ENCODE measurements around the gene MARCO. TPM values are rescaled to one million over a fixed set of nuclear protein-coding genes. Genes with fewer than 3 reads are reported as not detected.

MARCO gene
- total RNA-seq, 1 experiment from 2014 or later: 0.54 TPM

DNA sequence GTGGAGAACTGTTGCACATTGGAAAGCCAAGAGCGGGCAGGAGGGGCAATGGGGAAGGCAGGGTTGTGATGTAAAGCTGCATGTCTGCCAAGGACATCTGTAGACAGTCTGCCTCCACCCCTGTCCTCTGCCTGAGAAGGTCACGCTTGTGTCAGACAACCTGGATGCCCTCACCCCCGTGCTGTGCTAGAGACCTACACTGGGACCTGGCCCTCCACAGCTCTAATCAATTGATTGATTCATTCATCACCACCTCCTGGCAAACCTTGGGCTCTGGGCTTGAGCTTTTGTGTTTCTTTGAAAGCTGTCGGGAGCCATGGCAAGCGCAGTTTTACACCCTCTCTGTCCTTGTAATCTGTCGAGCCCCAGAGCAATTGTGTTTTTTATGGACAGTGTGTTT is 41.1 kb downstream of the MARCO start:
- no peak for DNase-seq (ENCODE audit: low read depth, low spot score)
- H3K36me3 ChIP-seq (ENCODE audit: control insufficient read depth in 1 of 2, insufficient read depth in 2 of 2, low read length in 2 of 2): no peaks in the 10 kb centered on the region
- no peak overlapping the region for H3K9ac ChIP-seq (ENCODE audit: low read length)
- ATAC-seq: no peak
- CTCF ChIA-PET: no interaction called here
- RAD21 ChIA-PET (ENCODE audit: low non-redundant PET in 1 of 2, low total read pairs in 2 of 2, uncharacterized antibody in 2 of 2, unreplicated experiment in 2 of 2): no interaction called here
- peaks cover 46% of the 10 kb centered on the region for H3K27me3 ChIP-seq (ENCODE audit: insufficient read depth, low read length)
- intact Hi-C loops (cut with micrococcal nuclease): no loop called here
- BruUV-seq (replicated peaks): no TSS peak
- H3K79me2 ChIP-seq (ENCODE audit: insufficient read depth, low read length): no peaks in the 10 kb centered on the region
- H3K4me1 ChIP-seq (ENCODE audit: control insufficient read depth in 1 of 2, insufficient read depth in 2 of 2, low read length in 2 of 2): no peaks in the 10 kb centered on the region
- H3K27ac ChIP-seq (ENCODE audit: low read depth, low read length): no peak overlapping the region
- no peak overlapping the region for H3K4me3 ChIP-seq (replicated peaks in 1 of 2; ENCODE audit: low read depth in 1 of 2, low read length in 2 of 2)
- no peak overlapping the region for H2AFZ ChIP-seq (ENCODE audit: low read depth, low read length, poor library complexity, severe bottlenecking)
- no peaks in the 10 kb centered on the region for H3K9me2 ChIP-seq (ENCODE audit: insufficient read depth)
- POLR2A ChIA-PET: no interaction called here
- no peak for TF ChIP-seq ELF1 (IDR thresholded peaks at IDR 0.05; ENCODE audit: borderline replicate concordance, low read depth)
- TF ChIP-seq EZH2phosphoT487 (IDR thresholded peaks at IDR 0.05; ENCODE audit: borderline replicate concordance): no peak
- TF ChIP-seq SIN3A (IDR thresholded peaks at IDR 0.05; ENCODE audit: low read depth): no peak
- TF ChIP-seq ATF3 (IDR thresholded peaks at IDR 0.05): no peak
- no peak for TF ChIP-seq ZFX (IDR thresholded peaks at IDR 0.05)
- no peak for TF ChIP-seq CEBPB (IDR thresholded peaks at IDR 0.05; ENCODE audit: low read depth)
- no peak for TF ChIP-seq FOSL1 (IDR thresholded peaks at IDR 0.05; ENCODE audit: low read depth)
- no peak for TF ChIP-seq JUND (IDR thresholded peaks at IDR 0.05)
- no peak for TF ChIP-seq ZNF274 (IDR thresholded peaks at IDR 0.05; ENCODE audit: low read depth, low read length)
- no peak for TF ChIP-seq ZBTB33 (IDR thresholded peaks at IDR 0.05; ENCODE audit: extremely low read depth, insufficient replicate concordance, low read length)
- TF ChIP-seq SRF (IDR thresholded peaks at IDR 0.05; ENCODE audit: low read depth): no peak
- TF ChIP-seq, protein P1, sequence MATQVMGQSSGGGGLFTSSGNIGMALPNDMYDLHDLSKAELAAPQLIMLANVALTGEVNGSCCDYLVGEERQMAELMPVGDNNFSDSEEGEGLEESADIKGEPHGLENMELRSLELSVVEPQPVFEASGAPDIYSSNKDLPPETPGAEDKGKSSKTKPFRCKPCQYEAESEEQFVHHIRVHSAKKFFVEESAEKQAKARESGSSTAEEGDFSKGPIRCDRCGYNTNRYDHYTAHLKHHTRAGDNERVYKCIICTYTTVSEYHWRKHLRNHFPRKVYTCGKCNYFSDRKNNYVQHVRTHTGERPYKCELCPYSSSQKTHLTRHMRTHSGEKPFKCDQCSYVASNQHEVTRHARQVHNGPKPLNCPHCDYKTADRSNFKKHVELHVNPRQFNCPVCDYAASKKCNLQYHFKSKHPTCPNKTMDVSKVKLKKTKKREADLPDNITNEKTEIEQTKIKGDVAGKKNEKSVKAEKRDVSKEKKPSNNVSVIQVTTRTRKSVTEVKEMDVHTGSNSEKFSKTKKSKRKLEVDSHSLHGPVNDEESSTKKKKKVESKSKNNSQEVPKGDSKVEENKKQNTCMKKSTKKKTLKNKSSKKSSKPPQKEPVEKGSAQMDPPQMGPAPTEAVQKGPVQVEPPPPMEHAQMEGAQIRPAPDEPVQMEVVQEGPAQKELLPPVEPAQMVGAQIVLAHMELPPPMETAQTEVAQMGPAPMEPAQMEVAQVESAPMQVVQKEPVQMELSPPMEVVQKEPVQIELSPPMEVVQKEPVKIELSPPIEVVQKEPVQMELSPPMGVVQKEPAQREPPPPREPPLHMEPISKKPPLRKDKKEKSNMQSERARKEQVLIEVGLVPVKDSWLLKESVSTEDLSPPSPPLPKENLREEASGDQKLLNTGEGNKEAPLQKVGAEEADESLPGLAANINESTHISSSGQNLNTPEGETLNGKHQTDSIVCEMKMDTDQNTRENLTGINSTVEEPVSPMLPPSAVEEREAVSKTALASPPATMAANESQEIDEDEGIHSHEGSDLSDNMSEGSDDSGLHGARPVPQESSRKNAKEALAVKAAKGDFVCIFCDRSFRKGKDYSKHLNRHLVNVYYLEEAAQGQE (IDR thresholded peaks at IDR 0.05; ENCODE audit: low read depth): no peak
- no peak for TF ChIP-seq CBX3 (IDR thresholded peaks at IDR 0.05; ENCODE audit: low read depth)
- TF ChIP-seq TCF7L2 (IDR thresholded peaks at IDR 0.05; ENCODE audit: borderline replicate concordance, extremely low read depth, insufficient read depth, insufficient read length): no peak
- no peak for TF ChIP-seq POLR2AphosphoS5 (IDR thresholded peaks at IDR 0.05; ENCODE audit: low read depth, low read length)
- TF ChIP-seq POLR2A (IDR thresholded peaks at IDR 0.05; ENCODE audit: borderline replicate concordance, extremely low read depth, insufficient read depth, insufficient read length): no peak
- TF ChIP-seq EGR1 (IDR thresholded peaks at IDR 0.05; ENCODE audit: low read depth): no peak
- TF ChIP-seq YY1 (IDR thresholded peaks at IDR 0.05; ENCODE audit: extremely low read depth, insufficient replicate concordance, low read depth, low read length): no peak
- no peak overlapping the region for H3K4me2 ChIP-seq (ENCODE audit: low read length)
- no peaks in the 10 kb centered on the region for H4K20me1 ChIP-seq (ENCODE audit: insufficient read depth)
- no peaks in the 10 kb centered on the region for H3K9me3 ChIP-seq (ENCODE audit: control insufficient read depth in 1 of 2, insufficient read depth in 1 of 2, low read depth in 1 of 2, low read length in 2 of 2)

Data from HCT116 (cell line).